Kidney capillary endothelial cell (primary cell): ENCODE data around the gene SOS1.

Experiments
- DNase-seq: peaks from one replicate; pipeline ENCODE4 v3.0.0-alpha.2; 2018; ENCODE audit warnings: low spot score

SOS1 gene

GRCh38 chr2:39024833-39025232, 96.0 kb downstream of the SOS1 start:
- peak; percentile 49 for DNase-seq

- DNase-seq, result peak; percentile 42
Observed at GRCh38 chr2:39023649-39024048, 97.2 kb downstream of the SOS1 start.

- no peak for DNase-seq
Observed at GRCh38 chr2:39022642-39023235, 98.1 kb downstream of the SOS1 start.

DNA sequence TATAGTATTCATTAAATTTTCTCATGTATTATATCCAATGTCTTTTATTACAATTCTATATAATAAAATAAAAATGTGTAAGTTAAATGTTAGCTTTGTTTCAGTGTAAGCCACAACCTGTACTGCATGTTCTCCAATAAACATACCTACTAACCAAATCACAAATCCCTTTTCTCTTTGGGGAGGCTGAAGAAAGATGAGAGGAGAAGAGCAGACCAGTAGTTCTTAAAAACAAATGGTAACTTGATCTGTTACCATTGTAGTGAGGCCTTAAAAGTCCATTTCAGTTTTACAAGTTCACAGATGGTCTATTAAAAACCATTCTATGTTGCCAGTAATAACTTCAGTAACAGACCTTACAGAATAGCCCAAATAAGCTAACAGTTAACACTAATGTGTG, 100.5 kb downstream of the SOS1 start:
- DNase-seq, result no peak

GRCh38 chr2:39018638-39019037, 102.2 kb downstream of the SOS1 start:
- DNase-seq, result peak; percentile 63

DNA sequence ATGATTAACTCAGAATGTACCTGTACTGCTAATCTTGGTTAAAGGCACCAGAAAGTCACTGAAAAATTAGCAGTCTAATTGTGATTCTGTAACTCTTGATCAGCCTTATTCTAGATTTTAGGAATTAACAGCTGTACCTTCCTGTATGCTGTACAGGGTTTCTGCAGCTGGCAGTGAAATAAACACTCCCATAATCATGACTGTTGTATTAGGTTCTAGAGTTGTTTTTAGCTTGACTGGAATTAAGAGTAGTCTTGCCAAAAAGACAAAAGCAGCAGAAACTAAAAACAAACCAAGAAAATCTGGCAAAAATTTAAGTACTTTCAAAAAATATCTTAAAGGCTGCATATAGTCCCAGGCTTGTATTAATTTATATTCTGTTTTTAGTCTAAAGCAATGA, 103.5 kb downstream of the SOS1 start:
- no peak for DNase-seq

GRCh38 chr2:39015424-39015823, 105.4 kb downstream of the SOS1 start:
- DNase-seq, result no peak

GRCh38 chr2:39013871-39014270, 107.0 kb downstream of the SOS1 start:
- DNase-seq, result no peak

GRCh38 chr2:39008665-39009064, 112.2 kb downstream of the SOS1 start:
- DNase-seq, result no peak

DNA sequence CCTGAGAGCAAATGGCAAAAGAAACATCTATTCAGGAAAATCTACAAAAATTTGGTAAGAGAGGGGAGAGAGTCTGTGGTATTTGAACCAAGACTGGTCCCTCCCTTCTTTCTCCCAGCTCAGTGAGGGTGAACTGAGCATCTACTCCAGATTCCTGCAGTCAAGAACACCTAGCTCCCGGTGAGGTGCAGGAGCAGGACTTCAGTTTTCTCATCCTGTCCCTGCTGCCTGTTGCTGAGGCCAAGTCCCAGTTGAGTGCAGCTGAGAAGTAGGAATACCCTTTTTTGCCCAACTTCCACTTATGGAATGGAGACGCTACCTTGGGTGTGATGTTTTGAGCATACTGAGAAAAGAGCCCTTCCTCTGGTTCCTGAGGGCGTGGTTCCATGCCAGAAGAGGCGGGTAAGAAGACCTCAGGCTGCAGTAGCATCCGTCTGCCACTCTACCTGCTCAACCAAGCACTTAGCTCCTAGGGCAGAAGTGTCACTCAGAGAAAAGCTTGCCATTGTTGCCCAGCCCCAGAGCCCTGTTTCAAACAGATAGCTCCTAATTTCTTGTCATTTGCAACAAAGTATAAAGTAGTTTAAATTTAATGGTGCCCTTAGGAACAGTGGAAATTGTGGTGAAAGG, 112.9 kb downstream of the SOS1 start:
- DNase-seq, result no peak

DNA sequence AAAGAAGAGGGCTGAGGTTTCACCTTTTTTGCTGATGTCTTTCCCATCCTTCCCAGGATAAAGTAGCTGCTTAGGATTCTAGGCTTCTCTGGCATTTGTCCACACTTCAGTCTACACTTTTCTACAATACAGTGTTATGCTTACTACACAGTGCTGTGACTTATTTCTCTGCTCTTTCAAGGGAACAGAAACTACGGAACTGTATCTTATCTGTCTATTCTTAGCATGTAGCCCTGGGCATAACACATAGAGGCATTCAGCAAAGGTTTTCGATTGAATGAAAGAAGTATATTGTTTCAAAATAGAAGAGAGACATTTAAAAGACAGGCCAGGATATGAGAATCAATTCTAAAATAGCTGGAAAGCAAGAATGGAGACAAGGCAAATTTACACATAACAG, 120.3 kb downstream of the SOS1 start:
- DNase-seq, result no peak

DNA sequence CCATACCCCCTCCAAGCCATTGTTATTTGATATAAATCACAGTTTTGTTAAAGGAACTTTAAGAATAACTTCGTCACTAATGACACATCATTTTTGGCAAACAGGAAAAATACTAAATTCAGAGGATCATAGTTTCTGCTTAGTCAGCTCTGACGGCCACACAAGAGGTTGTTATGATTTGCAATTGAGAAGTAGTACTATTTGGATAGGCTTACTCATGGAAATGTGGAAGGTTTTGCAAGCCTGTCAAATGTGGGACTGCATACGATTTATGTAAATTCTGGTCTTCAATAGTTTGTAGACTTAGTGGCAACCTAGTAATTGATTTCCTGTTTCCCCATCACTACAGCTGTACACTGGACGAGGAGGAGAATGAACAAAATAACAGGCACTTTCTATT, 123.1 kb downstream of the SOS1 start:
- peak; percentile 63 for DNase-seq

DNA sequence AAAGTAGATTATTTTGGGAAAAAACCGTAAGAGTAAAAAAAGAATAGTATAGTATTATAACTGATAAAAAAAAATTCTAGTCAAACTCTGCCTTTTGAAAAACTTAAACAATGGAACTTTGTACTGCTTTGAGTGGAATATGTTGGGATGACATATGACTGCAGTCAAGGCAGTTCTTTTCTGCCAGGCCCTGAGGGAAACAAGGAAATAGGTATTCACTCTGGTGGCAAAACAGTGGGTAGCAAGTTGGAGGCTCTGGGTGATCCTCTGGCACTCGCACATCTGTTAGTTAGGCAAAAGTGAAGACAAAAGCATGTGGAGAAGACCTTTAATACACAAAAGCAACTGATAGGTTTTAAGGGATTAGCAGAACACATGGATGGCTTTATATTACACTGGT, 129.0 kb downstream of the SOS1 start:
- DNase-seq, result no peak

GRCh38 chr2:38988716-38989115, 132.1 kb downstream of the SOS1 start:
- DNase-seq, result no peak

- no peak for DNase-seq
Observed at GRCh38 chr2:38982498-38982897, 138.4 kb downstream of the SOS1 start.

GRCh38 chr2:38981670-38982357, 139.0 kb downstream of the SOS1 start:
- DNase-seq, result no peak

- no peak for DNase-seq
Observed at GRCh38 chr2:38981003-38981669, 139.7 kb downstream of the SOS1 start.

- no peak for DNase-seq
Observed at GRCh38 chr2:38978908-38979307, 141.9 kb downstream of the SOS1 start.

DNA sequence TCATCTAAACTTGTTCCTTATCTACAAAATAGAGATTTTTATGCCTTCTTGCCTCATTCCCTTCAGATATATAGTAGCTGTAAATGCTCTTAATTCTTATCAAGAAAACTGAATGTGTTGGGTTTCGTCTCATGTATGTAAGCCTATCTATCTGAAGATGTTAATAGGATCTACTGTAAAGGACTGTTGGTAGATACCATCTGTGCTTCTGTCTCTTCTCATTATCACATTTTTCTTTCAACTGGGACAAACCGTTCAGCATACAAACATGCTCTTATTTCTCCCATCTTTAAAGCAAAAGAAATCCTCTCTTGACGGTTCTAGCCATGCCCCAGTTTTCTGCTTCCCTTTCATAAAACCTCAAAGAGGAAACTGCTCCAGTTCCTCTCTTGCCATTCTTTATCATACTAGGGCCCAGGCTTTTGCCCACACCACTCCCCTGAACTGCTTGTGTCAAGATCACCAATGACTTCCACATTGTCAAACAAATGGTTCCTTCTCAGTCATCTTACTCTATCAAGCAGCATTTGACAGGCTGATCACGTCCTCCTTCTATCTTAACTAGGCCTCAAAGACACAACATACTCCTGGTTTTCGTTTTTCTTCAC, 142.5 kb downstream of the SOS1 start:
- no peak for DNase-seq

GRCh38 chr2:38977047-38977446, 143.8 kb downstream of the SOS1 start:
- no peak for DNase-seq

GRCh38 chr2:38975042-38975441, 145.8 kb downstream of the SOS1 start:
- DNase-seq, result no peak

DNA sequence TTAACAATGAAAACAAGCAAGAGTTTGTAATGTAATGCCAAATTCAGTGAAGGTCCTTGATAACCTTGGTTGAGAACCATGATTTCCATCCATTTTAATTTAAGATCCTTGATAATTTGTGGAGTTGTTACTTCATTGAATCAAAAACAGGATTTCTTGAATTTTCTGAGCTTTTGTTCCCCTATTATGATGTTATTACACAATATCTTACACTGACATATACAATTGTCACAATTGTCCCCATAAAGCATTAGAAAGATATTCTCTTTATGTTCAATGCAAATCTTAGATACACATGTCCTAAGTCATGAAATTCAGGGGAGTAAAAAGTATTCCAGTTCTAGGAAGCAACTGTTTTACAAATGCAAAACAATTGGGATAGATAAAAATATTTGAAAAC, 147.6 kb downstream of the SOS1 start:
- DNase-seq, result no peak

DNA sequence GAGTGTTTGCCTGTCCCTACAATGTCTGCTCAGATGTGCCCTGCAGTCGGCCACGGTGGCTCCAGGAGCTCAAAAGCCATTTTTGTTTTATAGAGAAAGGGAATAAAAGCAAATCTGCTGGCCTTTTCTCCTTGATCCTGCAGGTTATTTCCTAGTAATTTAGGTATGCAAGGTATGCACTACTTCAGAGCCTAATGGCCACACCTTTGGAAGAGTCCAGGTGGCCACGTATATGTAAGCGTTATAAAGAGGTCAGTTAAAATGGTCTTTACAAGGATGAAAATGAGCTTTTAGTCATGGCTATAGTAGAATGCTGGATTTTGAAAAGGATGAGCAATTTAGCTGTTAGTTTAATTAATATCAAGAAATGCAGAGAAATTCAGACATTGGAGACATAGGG, 149.5 kb downstream of the SOS1 start:
- no peak for DNase-seq
